NCI-H345 (cell line): ENCODE results near the gene RGS6.

Experiments
- DNase-seq: peaks from one replicate; lab custom pipeline; 2025; lab: John Stamatoyannopoulos, UW

Gene RGS6

GRCh38 chr14:72553656-72554055 is 621.4 kb downstream of the RGS6 start:
- DNase-seq = no peak

GRCh38 chr14:72554401-72554800 is 622.2 kb downstream of the RGS6 start:
- DNase-seq = no peak

GRCh38 chr14:72554994-72555608 is 622.9 kb downstream of the RGS6 start:
- DNase-seq = no peak

GRCh38 chr14:72555609-72556000 is 623.4 kb downstream of the RGS6 start:
- DNase-seq = no peak

- no peak for DNase-seq
Measured at GRCh38 chr14:72557671-72558070, 625.4 kb downstream of the RGS6 start.

GRCh38 chr14:72558721-72559120 is 626.5 kb downstream of the RGS6 start:
- DNase-seq = no peak

- DNase-seq = no peak
Measured at GRCh38 chr14:72559202-72559601, 627.0 kb downstream of the RGS6 start.

GRCh38 chr14:72559669-72560255 is 627.5 kb downstream of the RGS6 start:
- DNase-seq = no peak

GRCh38 chr14:72560331-72560730 is 628.1 kb downstream of the RGS6 start:
- DNase-seq = no peak

GRCh38 chr14:72560889-72561493 is 628.8 kb downstream of the RGS6 start:
- DNase-seq = no peak

GRCh38 chr14:72562300-72562699 is 630.1 kb downstream of the RGS6 start:
- DNase-seq = no peak

GRCh38 chr14:72563676-72564075 is 631.4 kb downstream of the RGS6 start:
- DNase-seq = no peak

GRCh38 chr14:72565149-72565559 is 632.9 kb downstream of the RGS6 start:
- DNase-seq = no peak

GRCh38 chr14:72565917-72566316 is 633.7 kb downstream of the RGS6 start:
- no peak for DNase-seq

GRCh38 chr14:72567226-72567625 is 635.0 kb downstream of the RGS6 start:
- no peak for DNase-seq

- no peak for DNase-seq
Measured at GRCh38 chr14:72568296-72568992, 636.2 kb downstream of the RGS6 start.

- DNase-seq = no peak
Measured at GRCh38 chr14:72573725-72574417, 641.6 kb downstream of the RGS6 start.

GRCh38 chr14:72574715-72575114 is 642.5 kb downstream of the RGS6 start:
- no peak for DNase-seq

GRCh38 chr14:72576258-72576657 is 644.0 kb downstream of the RGS6 start:
- no peak for DNase-seq

GRCh38 chr14:72577521-72577920 is 645.3 kb downstream of the RGS6 start:
- DNase-seq = no peak

- DNase-seq = no peak
Measured at GRCh38 chr14:72578514-72578913, 646.3 kb downstream of the RGS6 start.

- DNase-seq = no peak
Measured at GRCh38 chr14:72582582-72582981, 650.4 kb downstream of the RGS6 start.
